ENCODE measurements around the gene PARP8.

Gene PARP8

DNA sequence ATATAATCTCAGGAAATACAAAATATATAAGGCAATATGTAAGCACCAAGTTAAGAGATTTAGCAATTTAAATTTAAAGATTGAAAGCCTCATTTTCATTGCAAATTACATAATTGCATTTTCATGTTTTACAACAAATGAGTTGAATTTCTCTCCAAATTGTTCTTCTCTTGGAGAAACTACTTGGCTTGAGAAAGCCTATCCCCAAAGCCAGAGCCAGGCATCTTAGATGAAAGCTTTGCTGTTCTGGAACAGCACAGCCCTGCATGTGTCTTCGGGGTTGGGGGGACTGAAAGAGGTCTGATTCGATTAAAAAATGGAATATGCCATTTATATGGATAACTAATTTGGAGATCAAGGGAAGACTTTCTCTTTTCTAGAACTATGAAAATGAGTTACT is 212.0 kb downstream of the PARP8 start:
- no peak overlapping the region for H3K27ac ChIP-seq (ENCODE audit: low read depth, low read length, poor library complexity, severe bottlenecking)

DNA sequence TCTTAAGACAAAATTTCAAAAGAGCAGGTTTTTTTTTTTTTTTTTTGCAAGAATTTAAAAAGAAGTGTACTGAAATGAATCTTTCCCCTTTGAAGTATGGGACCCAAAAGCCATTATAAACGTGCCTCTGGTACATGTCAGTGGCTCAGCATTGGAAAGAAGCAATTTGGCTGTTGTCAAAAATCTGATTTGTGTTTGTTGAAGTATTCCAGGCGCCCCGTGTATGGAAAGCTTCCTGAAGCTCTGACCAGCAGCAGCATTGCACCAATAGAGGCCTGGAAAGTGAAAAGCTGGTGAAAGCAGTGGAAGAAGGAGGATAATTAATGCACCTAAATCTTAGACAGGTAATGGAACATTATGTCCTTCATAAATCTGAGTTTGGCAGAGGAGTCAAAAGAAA is 215.0 kb downstream of the PARP8 start:
- H3K9ac ChIP-seq (ENCODE audit: low read length), result no peak overlapping the region
- H3K9me3 ChIP-seq (ENCODE audit: low read length), result no peaks in the 10 kb centered on the region
- H3K27ac ChIP-seq (ENCODE audit: low read depth, low read length, poor library complexity, severe bottlenecking), result no peak overlapping the region
- H3K36me3 ChIP-seq (ENCODE audit: insufficient read depth, low read length), result no peaks in the 10 kb centered on the region
- H3K4me3 ChIP-seq (ENCODE audit: low read depth, low read length, poor library complexity, severe bottlenecking), result no peak overlapping the region
- H3F3A ChIP-seq (ENCODE audit: insufficient read depth, low read length), result no peaks in the 10 kb centered on the region
- no peaks in the 10 kb centered on the region for H3K79me2 ChIP-seq (ENCODE audit: insufficient read depth, low read length)
- no peaks in the 10 kb centered on the region for H3K9me2 ChIP-seq (ENCODE audit: low read depth, low read length)
- H3K4me1 ChIP-seq (ENCODE audit: insufficient read depth, low read length, severe bottlenecking), result no peaks in the 10 kb centered on the region
- no peaks in the 10 kb centered on the region for H3K27me3 ChIP-seq (ENCODE audit: insufficient read depth, low read length)
- no peak overlapping the region for H3K4me2 ChIP-seq (ENCODE audit: low read length)
- no peak overlapping the region for H2AFZ ChIP-seq (ENCODE audit: low read length)
- no peak for TF ChIP-seq EZH2 (IDR thresholded peaks at IDR 0.05; ENCODE audit: borderline replicate concordance, low read length)
- TF ChIP-seq, protein P1, sequence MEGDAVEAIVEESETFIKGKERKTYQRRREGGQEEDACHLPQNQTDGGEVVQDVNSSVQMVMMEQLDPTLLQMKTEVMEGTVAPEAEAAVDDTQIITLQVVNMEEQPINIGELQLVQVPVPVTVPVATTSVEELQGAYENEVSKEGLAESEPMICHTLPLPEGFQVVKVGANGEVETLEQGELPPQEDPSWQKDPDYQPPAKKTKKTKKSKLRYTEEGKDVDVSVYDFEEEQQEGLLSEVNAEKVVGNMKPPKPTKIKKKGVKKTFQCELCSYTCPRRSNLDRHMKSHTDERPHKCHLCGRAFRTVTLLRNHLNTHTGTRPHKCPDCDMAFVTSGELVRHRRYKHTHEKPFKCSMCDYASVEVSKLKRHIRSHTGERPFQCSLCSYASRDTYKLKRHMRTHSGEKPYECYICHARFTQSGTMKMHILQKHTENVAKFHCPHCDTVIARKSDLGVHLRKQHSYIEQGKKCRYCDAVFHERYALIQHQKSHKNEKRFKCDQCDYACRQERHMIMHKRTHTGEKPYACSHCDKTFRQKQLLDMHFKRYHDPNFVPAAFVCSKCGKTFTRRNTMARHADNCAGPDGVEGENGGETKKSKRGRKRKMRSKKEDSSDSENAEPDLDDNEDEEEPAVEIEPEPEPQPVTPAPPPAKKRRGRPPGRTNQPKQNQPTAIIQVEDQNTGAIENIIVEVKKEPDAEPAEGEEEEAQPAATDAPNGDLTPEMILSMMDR (IDR thresholded peaks at IDR 0.05; ENCODE audit: low read length), result no peak
- no peaks in the 10 kb centered on the region for H4K20me1 ChIP-seq (ENCODE audit: insufficient read depth, low read length)

More for the DNA sequence above, 212.0 kb downstream of the PARP8 start:
- H3K36me3 ChIP-seq (ENCODE audit: insufficient read depth, low read length), result no peaks in the 10 kb centered on the region
- no peak for TF ChIP-seq EZH2 (IDR thresholded peaks at IDR 0.05; ENCODE audit: borderline replicate concordance, low read length)
- TF ChIP-seq, protein P1 (IDR thresholded peaks at IDR 0.05; ENCODE audit: low read length), result no peak
- H3K79me2 ChIP-seq (ENCODE audit: insufficient read depth, low read length), result no peaks in the 10 kb centered on the region
- H3K4me3 ChIP-seq (ENCODE audit: low read depth, low read length, poor library complexity, severe bottlenecking), result no peak overlapping the region
- no peaks in the 10 kb centered on the region for H3K27me3 ChIP-seq (ENCODE audit: insufficient read depth, low read length)
- H2AFZ ChIP-seq (ENCODE audit: low read length), result no peak overlapping the region
- no peaks in the 10 kb centered on the region for H4K20me1 ChIP-seq (ENCODE audit: insufficient read depth, low read length)
- no peaks in the 10 kb centered on the region for H3F3A ChIP-seq (ENCODE audit: insufficient read depth, low read length)
- no peaks in the 10 kb centered on the region for H3K4me1 ChIP-seq (ENCODE audit: insufficient read depth, low read length, severe bottlenecking)
- H3K4me2 ChIP-seq (ENCODE audit: low read length), result no peak overlapping the region
- no peak overlapping the region for H3K9ac ChIP-seq (ENCODE audit: low read length)
- no peaks in the 10 kb centered on the region for H3K9me2 ChIP-seq (ENCODE audit: low read depth, low read length)
- no peaks in the 10 kb centered on the region for H3K9me3 ChIP-seq (ENCODE audit: low read length)

DNA sequence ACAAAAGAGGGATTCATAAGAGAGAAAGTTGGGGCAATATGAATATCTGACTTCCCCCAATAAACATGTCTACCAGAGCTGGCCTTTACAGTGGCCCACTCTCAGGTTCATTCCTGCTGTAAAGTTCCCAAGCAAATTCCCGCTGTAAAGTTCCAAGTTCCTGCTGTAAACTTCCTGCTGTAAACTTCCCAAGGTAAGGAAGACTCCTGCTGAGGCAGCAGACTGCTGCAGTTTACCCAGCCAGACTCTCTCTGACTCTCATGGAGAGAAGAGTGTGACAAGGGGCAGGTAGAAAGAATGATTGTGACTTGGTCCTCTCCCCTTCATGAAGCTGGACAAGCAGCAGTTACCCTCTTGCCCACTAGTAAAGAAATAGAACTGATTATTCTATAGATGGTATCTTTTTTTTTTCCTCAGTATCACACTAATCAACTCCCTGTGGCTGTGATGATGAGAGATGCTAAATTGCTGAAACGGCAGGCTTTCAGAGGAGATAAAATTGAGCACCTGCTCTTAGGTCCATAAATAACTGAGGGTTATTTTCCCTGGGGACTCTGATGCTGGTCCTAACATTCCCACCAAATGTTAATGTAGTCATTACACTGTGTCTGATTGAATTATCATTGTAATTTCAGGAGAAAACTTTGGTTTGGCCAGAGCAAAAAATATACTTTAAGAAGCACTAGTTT is 220.4 kb downstream of the PARP8 start:
- Histone ChIP-seq H3K9me3 (ENCODE audit: low read length) (no peaks in the 10 kb centered on the region), H3K27ac (ENCODE audit: low read depth, low read length, poor library complexity, severe bottlenecking) (no peak overlapping the region), H3K4me2 (ENCODE audit: low read length) (no peak overlapping the region), H3K27me3 (ENCODE audit: insufficient read depth, low read length) (no peaks in the 10 kb centered on the region), H3K4me3 (ENCODE audit: low read depth, low read length, poor library complexity, severe bottlenecking) (no peak overlapping the region), H3K4me1 (ENCODE audit: insufficient read depth, low read length, severe bottlenecking) (no peaks in the 10 kb centered on the region), H3F3A (ENCODE audit: insufficient read depth, low read length) (no peaks in the 10 kb centered on the region), H2AFZ (ENCODE audit: low read length) (no peak overlapping the region), H3K79me2 (ENCODE audit: insufficient read depth, low read length) (no peaks in the 10 kb centered on the region), H4K20me1 (ENCODE audit: insufficient read depth, low read length) (no peaks in the 10 kb centered on the region), H3K36me3 (ENCODE audit: insufficient read depth, low read length) (no peaks in the 10 kb centered on the region), H3K9ac (ENCODE audit: low read length) (no peak overlapping the region), H3K9me2 (ENCODE audit: low read depth, low read length) (no peaks in the 10 kb centered on the region)
- no peak for TF ChIP-seq EZH2 (IDR thresholded peaks at IDR 0.05; ENCODE audit: borderline replicate concordance, low read length)
- TF ChIP-seq, protein P1 (IDR thresholded peaks at IDR 0.05; ENCODE audit: low read length), result no peak
